Subcutaneous abdominal adipose tissue (tissue), 5 donors: ENCODE results near the gene TTLL11.

Source experiments
- H3K27ac ChIP-seq: one replicate; pipeline ENCODE4 v1.7.0; 2013; ENCODE audit warnings: low read depth, mild to moderate bottlenecking, inconsistent platforms, low read length, moderate library complexity
- H3K27me3 ChIP-seq, 5 donors: one replicate each; pipeline ENCODE4 v1.7.0; 2013; ENCODE audit warnings: low read length in 5 of 5, inconsistent platforms in 1 of 5; ENCODE audit not compliant: control insufficient read depth in 5 of 5, insufficient read depth in 4 of 5
- H3K36me3 ChIP-seq, 5 donors: one replicate each; pipeline ENCODE4 v1.7.0; 2013; ENCODE audit warnings: low read length in 5 of 5; ENCODE audit not compliant: control insufficient read depth in 5 of 5, insufficient read depth in 5 of 5
- H3K4me1 ChIP-seq, 5 donors: one replicate each; pipeline ENCODE4 v1.7.0; 2013; ENCODE audit warnings: low read length in 5 of 5, mild to moderate bottlenecking in 3 of 5, moderate library complexity in 1 of 5; ENCODE audit not compliant: control insufficient read depth in 5 of 5, insufficient read depth in 5 of 5
- H3K4me3 ChIP-seq, 5 donors: one replicate each; pipeline ENCODE4 v1.7.0; 2013; ENCODE audit warnings: low read length in 5 of 5, low read depth in 1 of 5
- H3K9ac ChIP-seq, 5 donors: one replicate each; pipeline ENCODE4 v1.7.0; 2013; ENCODE audit warnings: low read length in 5 of 5, mild to moderate bottlenecking in 4 of 5, moderate library complexity in 3 of 5
- H3K9me3 ChIP-seq, 5 donors: one replicate each; pipeline ENCODE4 v1.7.0; 2013; ENCODE audit warnings: low read length in 5 of 5; ENCODE audit not compliant: control insufficient read depth in 5 of 5
- donor health status: healthy.
- donor health status: healthy.
- donor health status: healthy.
- donor health status: healthy.
- donor health status: healthy.

The TTLL11 gene

DNA sequence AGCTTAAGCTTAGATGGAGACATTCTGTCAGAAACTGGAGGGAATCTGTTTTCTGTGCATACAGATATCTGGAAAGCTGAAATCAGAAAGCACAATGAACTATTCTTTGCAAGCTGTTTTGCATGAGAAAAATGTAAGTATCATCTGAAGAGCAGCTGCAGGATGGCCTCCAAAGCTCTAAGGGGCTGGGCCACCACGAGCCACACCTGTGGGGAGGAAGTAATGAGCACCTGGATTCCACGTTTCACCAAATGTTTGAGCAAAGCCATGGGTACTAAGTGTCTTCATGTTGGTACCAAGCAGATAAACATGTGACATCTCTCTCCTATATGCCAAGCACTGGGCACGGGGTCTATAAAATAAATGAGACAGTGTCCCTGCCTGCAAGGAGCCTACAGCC lies 199.3 kb downstream of the TTLL11 start:
- Histone ChIP-seq H3K4me1 (no peaks in the 10 kb centered on the region), H3K36me3 (no peaks in the 10 kb centered on the region), H3K9ac (no peak overlapping the region), H3K4me3 (no peak overlapping the region), H3K27me3 (no peaks in the 10 kb centered on the region), H3K9me3 (no peaks in the 10 kb centered on the region), H3K27ac (no peak overlapping the region)

- no peak overlapping the region for H3K4me3 ChIP-seq
- peaks cover 0 to 6% (median 0%) of the 10 kb centered on the region in 5 donors for H3K4me1 ChIP-seq
- no peaks in the 10 kb centered on the region for H3K36me3 ChIP-seq
- no peaks in the 10 kb centered on the region for H3K27me3 ChIP-seq
- no peaks in the 10 kb centered on the region for H3K9me3 ChIP-seq
- no peak overlapping the region for H3K9ac ChIP-seq
- no peak overlapping the region for H3K27ac ChIP-seq
Observed at GRCh38 chr9:121892706-121893105, 200.4 kb downstream of the TTLL11 start.

- Histone ChIP-seq H3K9ac (no peak overlapping the region), H3K27ac (no peak overlapping the region), H3K36me3 (no peaks in the 10 kb centered on the region), H3K4me1 (peaks cover 0 to 10% (median 0%) of the 10 kb centered on the region in 5 donors), H3K27me3 (no peaks in the 10 kb centered on the region), H3K4me3 (no peak overlapping the region), H3K9me3 (no peaks in the 10 kb centered on the region)
Observed at GRCh38 chr9:121890746-121891145, 202.4 kb downstream of the TTLL11 start.

DNA sequence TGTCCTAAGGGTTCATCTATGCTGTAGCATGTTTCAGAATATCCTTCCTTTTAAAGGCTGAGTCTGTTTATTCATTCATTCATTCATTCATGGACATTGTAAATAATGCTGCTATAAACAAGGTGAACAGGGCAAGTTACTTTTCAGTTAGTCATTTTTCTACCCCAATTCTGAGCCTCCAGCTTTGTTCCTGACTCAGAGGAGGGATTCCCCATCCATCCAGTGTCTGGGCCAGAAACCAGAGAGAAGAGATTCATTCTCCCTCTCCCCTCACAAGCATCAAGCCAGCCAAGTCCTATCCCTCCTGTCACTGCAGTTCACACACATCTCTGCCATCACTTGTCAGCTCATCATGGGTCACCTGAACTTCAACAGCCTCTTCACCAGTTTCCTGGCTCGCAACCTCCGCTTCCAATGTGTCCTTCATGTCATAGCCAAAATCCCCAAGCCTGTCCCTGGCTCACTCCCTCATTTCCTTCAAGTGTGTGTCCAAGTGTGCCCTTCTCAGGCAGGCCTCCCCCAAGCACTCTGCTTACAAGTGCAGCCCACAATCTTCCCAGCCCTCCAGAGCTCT lies 203.0 kb downstream of the TTLL11 start:
- H3K4me3 ChIP-seq = no peak overlapping the region
- peaks cover 0 to 10% (median 0%) of the 10 kb centered on the region in 5 donors for H3K4me1 ChIP-seq
- no peaks in the 10 kb centered on the region for H3K27me3 ChIP-seq
- no peak overlapping the region for H3K9ac ChIP-seq
- H3K27ac ChIP-seq = no peak overlapping the region
- H3K9me3 ChIP-seq = no peaks in the 10 kb centered on the region
- no peaks in the 10 kb centered on the region for H3K36me3 ChIP-seq

- H3K27ac ChIP-seq = no peak overlapping the region
- no peaks in the 10 kb centered on the region for H3K9me3 ChIP-seq
- H3K9ac ChIP-seq = no peak overlapping the region
- no peaks in the 10 kb centered on the region for H3K36me3 ChIP-seq
- H3K4me3 ChIP-seq = no peak overlapping the region
- no peaks in the 10 kb centered on the region for H3K27me3 ChIP-seq
- H3K4me1 ChIP-seq = peaks cover 0 to 10% (median 0%) of the 10 kb centered on the region in 5 donors
Observed at GRCh38 chr9:121888438-121888775, 204.7 kb downstream of the TTLL11 start.

DNA sequence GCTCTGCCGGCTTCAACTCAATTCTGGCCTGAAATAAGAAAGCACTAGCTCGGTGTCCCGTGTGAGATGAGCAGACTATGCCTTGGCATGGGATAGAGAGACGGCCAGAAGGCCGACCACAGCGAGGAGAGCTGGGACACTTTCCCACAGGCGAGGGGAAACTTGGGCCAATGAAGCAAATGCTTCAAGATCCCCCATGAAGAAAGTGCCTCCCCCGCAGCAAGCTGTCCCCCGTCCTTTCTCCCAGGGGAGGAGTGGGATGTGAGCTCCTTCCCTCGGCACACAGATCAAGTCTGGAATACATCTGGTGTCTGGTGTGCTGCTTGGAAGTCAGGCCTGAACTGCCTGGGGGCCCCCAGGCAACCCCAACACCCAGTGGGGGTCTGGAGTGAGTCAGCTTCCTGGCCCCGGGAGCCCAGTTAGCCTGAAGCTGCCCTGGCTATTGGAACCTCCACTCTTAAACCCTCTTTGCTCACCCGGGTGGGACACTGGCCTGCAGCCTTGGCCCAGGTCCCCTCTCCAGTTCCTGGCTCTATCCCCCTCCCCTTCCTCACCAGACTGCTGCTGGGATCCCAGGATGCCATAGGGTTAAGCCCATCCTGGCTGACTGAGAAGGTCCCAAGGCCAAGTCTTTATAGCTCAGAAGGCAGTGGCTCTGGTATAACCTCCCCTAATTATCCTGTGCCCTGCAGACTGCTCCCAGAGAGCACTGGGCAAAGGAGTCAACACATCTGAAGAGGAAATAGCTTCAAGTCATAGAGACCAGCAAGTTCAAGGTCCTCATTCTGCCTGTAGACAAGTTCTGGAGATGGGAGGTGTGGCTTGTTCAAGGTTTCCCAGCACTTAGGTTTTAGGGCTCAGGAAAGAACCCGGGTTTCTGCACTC lies 205.3 kb downstream of the TTLL11 start:
- peaks cover 0 to 10% (median 0%) of the 10 kb centered on the region in 5 donors for H3K4me1 ChIP-seq

DNA sequence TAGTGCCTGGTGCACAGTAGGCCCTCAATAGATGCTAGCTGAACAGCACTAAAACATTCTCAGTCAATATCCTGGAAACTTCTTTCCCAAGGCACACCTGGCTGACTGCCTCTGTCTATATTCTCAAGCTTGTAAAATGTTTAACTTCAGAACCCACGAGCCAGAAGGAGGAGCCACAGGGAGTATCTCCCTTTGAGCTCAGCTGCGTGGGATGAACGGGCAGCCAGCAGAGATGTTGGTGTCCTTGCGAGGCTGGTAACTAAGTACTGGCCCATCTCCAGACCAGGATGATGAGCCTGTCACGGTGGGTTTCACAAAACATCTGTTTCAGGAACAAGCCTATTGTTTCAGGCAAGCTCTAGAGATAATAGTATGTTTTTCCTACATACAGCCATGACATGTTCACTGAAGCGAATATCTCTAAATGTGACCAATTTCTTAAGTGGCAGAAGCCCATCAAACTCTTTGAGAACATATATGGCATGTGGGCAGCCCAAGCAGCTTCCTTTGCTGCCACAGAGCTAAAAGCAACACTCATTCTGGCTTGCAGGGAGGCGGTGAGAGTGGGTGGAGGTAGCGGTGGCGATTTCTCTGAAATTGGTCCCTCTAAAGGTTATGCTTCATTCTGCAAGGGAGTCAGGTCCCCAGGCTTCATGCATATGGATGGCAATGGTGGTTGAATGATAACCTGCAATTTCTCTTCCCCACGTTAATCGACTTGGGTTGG lies 206.2 kb downstream of the TTLL11 start:
- Histone ChIP-seq H3K36me3 (no peaks in the 10 kb centered on the region), H3K9me3 (no peaks in the 10 kb centered on the region), H3K4me1 (peaks cover 0 to 10% (median 0%) of the 10 kb centered on the region in 5 donors), H3K4me3 (no peak overlapping the region), H3K27ac (no peak overlapping the region), H3K9ac (no peak overlapping the region), H3K27me3 (no peaks in the 10 kb centered on the region)

More for the DNA sequence above, 205.3 kb downstream of the TTLL11 start:
- Histone ChIP-seq H3K27me3 (no peaks in the 10 kb centered on the region), H3K36me3 (no peaks in the 10 kb centered on the region), H3K27ac (no peak overlapping the region), H3K9me3 (no peaks in the 10 kb centered on the region), H3K9ac (no peak overlapping the region), H3K4me3 (no peak overlapping the region)

DNA sequence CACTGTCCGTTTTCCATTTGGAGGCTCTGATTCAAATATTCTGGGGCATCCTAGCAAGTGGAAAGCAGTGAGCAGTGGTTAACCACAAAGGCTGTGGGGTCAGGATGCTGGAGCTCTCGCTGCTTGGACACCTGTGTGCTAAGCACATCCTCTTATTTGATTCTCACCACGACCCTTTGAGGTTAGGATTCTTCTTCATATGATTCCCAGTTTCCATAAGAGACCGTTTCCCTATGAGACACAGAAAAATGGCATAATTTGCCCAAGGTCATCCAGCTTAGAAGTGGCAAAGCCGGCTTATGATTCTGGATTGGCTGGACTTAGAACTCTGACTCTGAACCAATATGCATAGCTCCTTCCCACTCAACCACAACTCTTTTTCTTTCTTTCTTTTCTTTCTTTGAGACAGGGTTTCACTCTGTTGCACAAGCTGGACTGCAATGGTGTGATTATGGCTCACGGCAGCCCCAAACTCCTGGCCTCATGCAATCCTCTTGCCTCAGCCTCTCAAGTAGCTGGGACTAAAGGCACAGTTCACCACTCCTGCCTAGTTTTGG lies 207.7 kb downstream of the TTLL11 start:
- no peaks in the 10 kb centered on the region for H3K9me3 ChIP-seq
- peaks cover 0 to 10% (median 0%) of the 10 kb centered on the region in 5 donors for H3K4me1 ChIP-seq
- no peak overlapping the region for H3K9ac ChIP-seq
- no peak overlapping the region for H3K27ac ChIP-seq
- no peaks in the 10 kb centered on the region for H3K36me3 ChIP-seq
- H3K27me3 ChIP-seq = no peaks in the 10 kb centered on the region
- H3K4me3 ChIP-seq = no peak overlapping the region

GRCh38 chr9:121884057-121884541 lies 209.0 kb downstream of the TTLL11 start:
- Histone ChIP-seq H3K36me3 (no peaks in the 10 kb centered on the region), H3K9me3 (no peaks in the 10 kb centered on the region), H3K27me3 (no peaks in the 10 kb centered on the region), H3K4me3 (no peak overlapping the region), H3K4me1 (peaks cover 0 to 10% (median 0%) of the 10 kb centered on the region in 5 donors), H3K27ac (no peak overlapping the region), H3K9ac (no peak overlapping the region)
